Transverse colon (tissue), 4 donors: ENCODE results near the gene SHISA7. TPM values are rescaled to one million over a fixed set of nuclear protein-coding genes. Genes with fewer than 3 reads are reported as not detected.

Experiments used
- DNase-seq: peaks from one replicate; pipeline ENCODE4 v3.0.0-alpha.2; 2019
- H3K27ac ChIP-seq, 4 donors: fragments of 200-600 bp; sonication (generic); 2 replicates each; pipeline ENCODE4 v1.5.1; 2016 to 2018; ENCODE audit warnings: inconsistent platforms in 4 of 4
- H3K27me3 ChIP-seq: fragments of 200-600 bp; sonication (generic); 2 replicates; pipeline ENCODE4 v1.5.1; 2017; ENCODE audit warnings: inconsistent platforms
- H3K36me3 ChIP-seq, 4 donors: fragments of 200-600 bp; sonication (generic); 2 replicates each; pipeline ENCODE4 v1.5.1; 2017 to 2019; ENCODE audit warnings: inconsistent platforms in 4 of 4
- H3K4me1 ChIP-seq, 4 donors: fragments of 200-600 bp; sonication (generic); 2 replicates each; pipeline ENCODE4 v1.5.1; 2017 to 2020; ENCODE audit warnings: inconsistent platforms in 4 of 4
- H3K4me3 ChIP-seq, 4 donors: fragments of 200-600 bp; sonication (generic); 1 replicate in 1 of 4; 2 replicates in 3 of 4; pipeline versions ENCODE4 v1.5.1 to v1.6.1; 2017 to 2019; ENCODE audit warnings: inconsistent platforms in 4 of 4
- H3K9me3 ChIP-seq, 2 donors: fragments of 200-600 bp; sonication (generic); 2 replicates each; pipeline ENCODE4 v1.5.1; 2017 to 2019; ENCODE audit warnings: inconsistent platforms in 2 of 2
- CTCF ChIP-seq, 5 experiments: fragments of 200-600 bp in 3 of 5; fragments of 450-650 bp in 2 of 5; sonication (generic) in 3 of 5; IDR thresholded peaks; 1 replicate in 2 of 5; 2 replicates in 3 of 5; pipeline ENCODE4 v1.5.1; 2016 to 2017; ENCODE audit warnings: antibody characterized with exemption in 5 of 5, inconsistent platforms in 3 of 5, mild to moderate bottlenecking in 2 of 5, moderate library complexity in 1 of 5
- EP300 ChIP-seq: sonication (generic); formaldehyde crosslinking; IDR thresholded peaks from one replicate; pipeline ENCODE4 v1.6.1; 2017; ENCODE audit warnings: antibody characterized with exemption, low read depth
- POLR2A ChIP-seq: fragments of 450-650 bp; IDR thresholded peaks from one replicate; pipeline ENCODE4 v1.6.1; 2016; ENCODE audit warnings: antibody characterized with exemption, mild to moderate bottlenecking, moderate library complexity
- POLR2AphosphoS5 ChIP-seq, 3 donors: sonication (generic); formaldehyde crosslinking; IDR thresholded peaks; one replicate each; pipeline ENCODE4 v1.6.1; 2016; ENCODE audit warnings: antibody characterized with exemption in 3 of 3
- WGBS, 2 donors: methylation state at CpG; one replicate each; pipeline ENCODE4 v1.1.5; 2018; ENCODE audit warnings: low coverage in 1 of 2; 5-methylcytosine and 5-hydroxymethylcytosine counted together
- in situ Hi-C, 4 donors: fragments of 200-750 bp; cut with MboI; loops; one replicate each; pipeline versions ENCODE4 v1.15.0 to v1.15.1; 2017; ENCODE audit warnings: low sequenced_read_pairs in 3 of 4, low pct_ligation_motif_present in 1 of 4, low pct_unique_long_range_greater_than_20kb in 1 of 4
- intact Hi-C: fragments of 100-400 bp; cut with DNase I; formaldehyde crosslinking; loops from one replicate; pipeline ENCODE4 v1.15.1; 2023; ENCODE audit warnings: low total_unique reads
- total RNA-seq, 4 donors: library from RNA; depleted of rRNA; stranded (reverse); fragments of >200 nt; gene quantifications; one replicate each; pipeline ENCODE4 v1.1.0, GENCODE V29; 2016

The SHISA7 gene
- total RNA-seq, 4 donors from 2014 or later = 0.75 TPM; not detected in 3

GRCh38 chr19:55479451-55480230 lies 36.5 kb upstream of the SHISA7 start:
- 72 to 80% methylated on average over 9 to 14 of the region's 15 CpGs for WGBS, 2 donors
- intact Hi-C loops (no loop called here), in situ Hi-C loops (no loop called here)
- TF ChIP-seq POLR2AphosphoS5 (IDR thresholded peaks at IDR 0.05) (no peak), EP300 (no peak), POLR2A (no peak), CTCF (IDR thresholded peaks at IDR 0.05) (no peak)
- no peak for DNase-seq
- no peak overlapping the region for H3K27ac ChIP-seq
- no peak overlapping the region for H3K4me3 ChIP-seq
- H3K9me3 ChIP-seq = no peaks in the 10 kb centered on the region
- H3K36me3 ChIP-seq = no peaks in the 10 kb centered on the region
- peaks cover 4% of the 10 kb centered on the region for H3K27me3 ChIP-seq
- peaks cover 11 to 27% (median 20%) of the 10 kb centered on the region in 4 donors for H3K4me1 ChIP-seq

GRCh38 chr19:55479045-55479444 lies 35.9 kb upstream of the SHISA7 start:
- in situ Hi-C loops (no loop called here), intact Hi-C loops (no loop called here)
- DNase-seq = no peak
- Histone ChIP-seq H3K4me3 (no peak overlapping the region), H3K36me3 (no peaks in the 10 kb centered on the region), H3K4me1 (peaks cover 5 to 21% (median 14%) of the 10 kb centered on the region in 4 donors), H3K27ac (no peak overlapping the region), H3K27me3 (no peaks in the 10 kb centered on the region), H3K9me3 (no peaks in the 10 kb centered on the region)
- TF ChIP-seq EP300 = no peak
- TF ChIP-seq CTCF (IDR thresholded peaks at IDR 0.05) = no peak
- no peak for TF ChIP-seq POLR2AphosphoS5 (IDR thresholded peaks at IDR 0.05)
- no peak for TF ChIP-seq POLR2A
- WGBS, 2 donors = 76 to 89% methylated on average over 9 to 17 of the region's 17 CpGs

- Histone ChIP-seq H3K27ac (no peak overlapping the region), H3K4me1 (peaks cover 4 to 19% (median 13%) of the 10 kb centered on the region in 4 donors)
Observed at GRCh38 chr19:55478364-55478763, 35.3 kb upstream of the SHISA7 start.

More at GRCh38 chr19:55478364-55478763, 35.3 kb upstream of the SHISA7 start:
- 92% methylated on average over 12 of the region's 12 CpGs; no CpG with 5 or more reads in 1 of the 2 donors for WGBS, 2 donors
- Histone ChIP-seq H3K36me3 (no peaks in the 10 kb centered on the region), H3K9me3 (no peaks in the 10 kb centered on the region), H3K27me3 (no peaks in the 10 kb centered on the region), H3K4me3 (no peak overlapping the region)
- intact Hi-C loops = no loop called here
- in situ Hi-C loops = no loop called here
- no peak for TF ChIP-seq POLR2A
- no peak for TF ChIP-seq EP300
- no peak for TF ChIP-seq CTCF (IDR thresholded peaks at IDR 0.05)
- TF ChIP-seq POLR2AphosphoS5 (IDR thresholded peaks at IDR 0.05) = no peak
- no peak for DNase-seq
